T47D (cell line): Measurements from ENCODE around the gene DTNB.

Experiments used
- DNase-seq, 2 experiments: peaks; one replicate each; pipeline versions ENCODE4 v3.0.0 to v3.0.0-alpha.2; 2011 to 2012; ENCODE audit warnings: low read depth in 1 of 2, low spot score in 1 of 2
- JUND ChIP-seq: IDR thresholded peaks from 2 replicates; pipeline ENCODE4 v1.6.1; 2012; ENCODE audit warnings: low read depth
- in situ Hi-C: cut with HindIII; loops from 2 replicates; pipeline ENCODE4 v1.10.0; 2016; ENCODE audit warnings: low sequenced_read_pairs, low pct_unique_long_range_greater_than_20kb

DTNB gene

GRCh38 chr2:25400576-25401216 is 272.7 kb downstream of the DTNB start:
- DNase-seq, result no peak
- in situ Hi-C loops, result no loop called here
- no peak for TF ChIP-seq JUND

GRCh38 chr2:25400169-25400568 is 273.2 kb downstream of the DTNB start:
- DNase-seq, result no peak
- no peak for TF ChIP-seq JUND
- in situ Hi-C loops, result no loop called here

GRCh38 chr2:25398534-25398933 is 274.8 kb downstream of the DTNB start:
- no peak for DNase-seq
- TF ChIP-seq JUND, result no peak
- in situ Hi-C loops, result no loop called here

- TF ChIP-seq JUND, result no peak
- DNase-seq, result no peak
- in situ Hi-C loops, result no loop called here
Observed at GRCh38 chr2:25397777-25398176, 275.6 kb downstream of the DTNB start.

- no peak for DNase-seq
- TF ChIP-seq JUND, result no peak
- in situ Hi-C loops, result no loop called here
Observed at GRCh38 chr2:25389161-25389560, 284.2 kb downstream of the DTNB start.

GRCh38 chr2:25388491-25388890 is 284.9 kb downstream of the DTNB start:
- TF ChIP-seq JUND, result no peak
- in situ Hi-C loops, result no loop called here
- no peak for DNase-seq

- DNase-seq, result no peak
- in situ Hi-C loops, result no loop called here
- TF ChIP-seq JUND, result no peak
Observed at GRCh38 chr2:25387876-25388449, 285.4 kb downstream of the DTNB start.

GRCh38 chr2:25386971-25387875 is 286.2 kb downstream of the DTNB start:
- no peak for TF ChIP-seq JUND
- in situ Hi-C loops, result no loop called here
- no peak for DNase-seq

GRCh38 chr2:25385910-25386309 is 287.5 kb downstream of the DTNB start:
- in situ Hi-C loops, result no loop called here
- TF ChIP-seq JUND, result no peak
- no peak for DNase-seq

- TF ChIP-seq JUND, result no peak
- in situ Hi-C loops, result no loop called here
- DNase-seq, result no peak
Observed at GRCh38 chr2:25383806-25384205, 289.6 kb downstream of the DTNB start.

- TF ChIP-seq JUND, result no peak
- DNase-seq, result no peak
- in situ Hi-C loops, result no loop called here
Observed at GRCh38 chr2:25381502-25381901, 291.9 kb downstream of the DTNB start.

- DNase-seq, result no peak
- in situ Hi-C loops, result no loop called here
- TF ChIP-seq JUND, result no peak
Observed at GRCh38 chr2:25380586-25381375, 292.6 kb downstream of the DTNB start.

- DNase-seq, result no peak
- TF ChIP-seq JUND, result no peak
- in situ Hi-C loops, result no loop called here
Observed at GRCh38 chr2:25380023-25380422, 293.4 kb downstream of the DTNB start.
